CD14-positive monocyte (primary cell): ENCODE measurements around the gene NMNAT3. TPM values are rescaled to one million over a fixed set of nuclear protein-coding genes. Genes with fewer than 3 reads are reported as not detected.

Experiments
- DNase-seq, 3 donors: peaks; one replicate each; pipeline ENCODE4 v3.0.0-alpha.2; 2011 to 2022
- H2AFZ ChIP-seq: 2 replicates; pipeline ENCODE4 v1.6.0; 2012; ENCODE audit warnings: mild to moderate bottlenecking, low read depth, low read length, inconsistent platforms; ENCODE audit not compliant: insufficient read depth, poor library complexity, severe bottlenecking
- H3K27ac ChIP-seq, 2 donors: 1 replicate in 1 of 2; 2 replicates in 1 of 2; pipeline ENCODE4 v1.5.1; 2012 to 2013; ENCODE audit warnings: low read length in 2 of 2, control low read depth in 1 of 2, inconsistent platforms in 1 of 2, low read depth in 1 of 2, mild to moderate bottlenecking in 1 of 2
- H3K27me3 ChIP-seq, 2 donors: one replicate each; pipeline versions ENCODE4 v1.6.0 to v1.6.1; 2011 to 2013; ENCODE audit warnings: low read length in 2 of 2; ENCODE audit not compliant: control insufficient read depth in 2 of 2, insufficient read depth in 2 of 2
- H3K36me3 ChIP-seq, 2 donors: replicated peaks in 1 of 2; 1 replicate in 1 of 2; 2 replicates in 1 of 2; pipeline versions ENCODE4 v1.5.1 to v1.6.1; 2012 to 2013; ENCODE audit warnings: low read length in 2 of 2, control low read depth in 1 of 2, inconsistent platforms in 1 of 2, mild to moderate bottlenecking in 1 of 2; ENCODE audit not compliant: insufficient read depth in 2 of 2, control insufficient read depth in 1 of 2
- H3K4me1 ChIP-seq, 2 donors: 1 replicate in 1 of 2; 2 replicates in 1 of 2; pipeline versions ENCODE4 v1.5.1 to v1.6.1; 2012 to 2013; ENCODE audit warnings: low read length in 2 of 2, control low read depth in 1 of 2, inconsistent platforms in 1 of 2, mild to moderate bottlenecking in 1 of 2, moderate library complexity in 1 of 2; ENCODE audit not compliant: insufficient read depth in 2 of 2, control insufficient read depth in 1 of 2
- H3K4me2 ChIP-seq: replicated peaks from 2 replicates; pipeline ENCODE3; 2012; ENCODE audit warnings: low read length, moderate library complexity, mild to moderate bottlenecking; ENCODE audit not compliant: poor library complexity, severe bottlenecking; ENCODE audit errors: extremely low read depth
- H3K4me3 ChIP-seq, 3 experiments: fragments of 200-600 bp in 1 of 3; sonication (generic) in 1 of 3; replicated peaks in 1 of 3; 1 replicate in 2 of 3; 2 replicates in 1 of 3; pipeline ENCODE4 v1.5.1; 2011 to 2013; ENCODE audit warnings: low read length in 3 of 3, mild to moderate bottlenecking in 3 of 3, control low read depth in 2 of 3, low read depth in 2 of 3, inconsistent platforms in 1 of 3, moderate library complexity in 1 of 3
- H3K79me2 ChIP-seq: 2 replicates; pipeline ENCODE4 v1.6.0; 2012; ENCODE audit warnings: mild to moderate bottlenecking, control low read depth, inconsistent platforms, low read length, moderate library complexity; ENCODE audit not compliant: insufficient read depth
- H3K9ac ChIP-seq: 2 replicates; pipeline ENCODE4 v1.6.0; 2017; ENCODE audit warnings: low read length, mild to moderate bottlenecking; ENCODE audit not compliant: insufficient read depth, poor library complexity, severe bottlenecking
- H3K9me3 ChIP-seq, 2 donors: replicated peaks in 1 of 2; 1 replicate in 1 of 2; 2 replicates in 1 of 2; pipeline versions ENCODE4 v1.5.1 to v1.6.1; 2012 to 2013; ENCODE audit warnings: low read length in 2 of 2, control low read depth in 1 of 2; ENCODE audit not compliant: control insufficient read depth in 1 of 2, insufficient read depth in 1 of 2
- H4K20me1 ChIP-seq: 2 replicates; pipeline ENCODE4 v1.6.0; 2012; ENCODE audit warnings: mild to moderate bottlenecking, low read length, control low read depth, moderate library complexity; ENCODE audit not compliant: insufficient read depth
- H3K27ac Mint-ChIP-seq, 7 donors: one replicate each; pipeline ENCODE4 v1.8.0; 2020; ENCODE audit warnings: mild to moderate bottlenecking in 7 of 7, mixed read lengths in 7 of 7, moderate library complexity in 6 of 7, inconsistent platforms in 2 of 7
- H3K27me3 Mint-ChIP-seq, 3 donors: one replicate each; pipeline ENCODE4 v1.8.0; 2021 to 2022; ENCODE audit warnings: low read depth in 3 of 3, mild to moderate bottlenecking in 3 of 3, mixed read lengths in 3 of 3, moderate library complexity in 3 of 3, inconsistent platforms in 1 of 3
- H3K36me3 Mint-ChIP-seq, 2 donors: one replicate each; pipeline ENCODE4 v1.8.0; 2020; ENCODE audit warnings: mixed read lengths in 2 of 2, inconsistent platforms in 1 of 2, mild to moderate bottlenecking in 1 of 2
- H3K4me1 Mint-ChIP-seq: one replicate; pipeline ENCODE4 v1.8.0; 2020; ENCODE audit warnings: mild to moderate bottlenecking, mixed read lengths
- H3K4me3 Mint-ChIP-seq, 2 donors: one replicate each; pipeline ENCODE4 v1.8.0; 2020; ENCODE audit warnings: mild to moderate bottlenecking in 2 of 2, mixed read lengths in 2 of 2, moderate library complexity in 1 of 2
- H3K9me3 Mint-ChIP-seq, 7 donors: one replicate each; pipeline ENCODE4 v1.8.0; 2020 to 2022; ENCODE audit warnings: mixed read lengths in 7 of 7, mild to moderate bottlenecking in 6 of 7, moderate library complexity in 6 of 7, inconsistent platforms in 2 of 7
- CTCF ChIP-seq: fragments of 200-600 bp; IDR thresholded peaks from one replicate; pipeline ENCODE4 v1.8.0; 2022; ENCODE audit warnings: antibody characterized with exemption, mild to moderate bottlenecking
- WGBS: methylation state at CpG from one replicate; pipeline ENCODE4 v1.1.5; 2013; ENCODE audit warnings: missing lambda C conversion rate; ENCODE audit not compliant: insufficient coverage; 5-methylcytosine and 5-hydroxymethylcytosine counted together
- intact Hi-C, 2 donors: fragments of 100-400 bp; cut with micrococcal nuclease; formaldehyde crosslinking; loops; one replicate each; pipeline versions ENCODE4 v1.15.0 to v1.15.1; 2023
- polyA plus RNA-seq, 3 donors: library from polyadenylated mRNA; depleted of rRNA in 1 of 3; unstranded in 2 of 3; stranded (reverse) in 1 of 3; fragments of 300-500 nt in 2 of 3; fragments of >200 nt in 1 of 3; fragmentation: Illumina TruSeq in 2 of 3; gene quantifications; 1 replicate in 2 of 3; 2 replicates in 1 of 3; pipeline ENCODE4 v1.2.3, GENCODE V29; 2012 to 2021

The NMNAT3 gene
- polyA plus RNA-seq, 3 donors: 1.4 to 5.7 (median 2.9) TPM

- intact Hi-C loops: no loop called here
- no peak overlapping the region for H3K9ac ChIP-seq
- no peaks in the 10 kb centered on the region for H4K20me1 ChIP-seq
- H3K4me2 ChIP-seq: peak overlapping the region; percentile 30
- peaks cover 0 to 3% (median 1%) of the 10 kb centered on the region in 3 donors for H3K27me3 Mint-ChIP-seq
- no peak overlapping the region for H2AFZ ChIP-seq
- H3K27ac ChIP-seq: no peak overlapping the region
- H3K27ac Mint-ChIP-seq: peak overlapping the region in 1 of 7 donors; percentile 81
- WGBS: no CpG with 5 or more reads among the region's 1 CpG
- DNase-seq: no peak
- no peaks in the 10 kb centered on the region for H3K36me3 ChIP-seq
- no peaks in the 10 kb centered on the region for H3K79me2 ChIP-seq
- H3K4me3 ChIP-seq: no peak overlapping the region
- H3K4me3 Mint-ChIP-seq: no peak overlapping the region
- H3K4me1 ChIP-seq: peaks cover 18 to 24% of the 10 kb centered on the region in 2 donors
- TF ChIP-seq CTCF: no peak
- H3K4me1 Mint-ChIP-seq: peaks cover 24% of the 10 kb centered on the region
- H3K9me3 Mint-ChIP-seq: peaks cover 0 to 2% (median 0%) of the 10 kb centered on the region in 7 donors
- no peaks in the 10 kb centered on the region for H3K9me3 ChIP-seq
- H3K36me3 Mint-ChIP-seq: no peaks in the 10 kb centered on the region
- H3K27me3 ChIP-seq: no peaks in the 10 kb centered on the region
Measured at GRCh38 chr3:139521816-139522215, 156.0 kb downstream of the NMNAT3 start.

GRCh38 chr3:139521144-139521543 is 156.6 kb downstream of the NMNAT3 start:
- H2AFZ ChIP-seq: no peak overlapping the region
- H3K9me3 Mint-ChIP-seq: peaks cover 0 to 2% (median 0%) of the 10 kb centered on the region in 7 donors
- H3K27me3 Mint-ChIP-seq: peaks cover 0 to 3% (median 1%) of the 10 kb centered on the region in 3 donors
- DNase-seq: peak; percentile 60 to 79 (median 67)
- no peaks in the 10 kb centered on the region for H3K27me3 ChIP-seq
- peaks cover 24% of the 10 kb centered on the region for H3K4me1 Mint-ChIP-seq
- peak overlapping the region; percentile 6 to 81 (median 68) for H3K27ac Mint-ChIP-seq
- H3K4me3 Mint-ChIP-seq: no peak overlapping the region
- H3K36me3 Mint-ChIP-seq: no peaks in the 10 kb centered on the region
- peak overlapping the region in 1 of 2 donors; percentile 46 for H3K27ac ChIP-seq
- WGBS: no CpG with 5 or more reads among the region's 3 CpGs
- no peak overlapping the region for H3K4me3 ChIP-seq
- H3K9me3 ChIP-seq: no peaks in the 10 kb centered on the region
- no peaks in the 10 kb centered on the region for H3K79me2 ChIP-seq
- intact Hi-C loops: no loop called here
- no peaks in the 10 kb centered on the region for H3K36me3 ChIP-seq
- peaks cover 18 to 24% of the 10 kb centered on the region in 2 donors for H3K4me1 ChIP-seq
- H3K9ac ChIP-seq: no peak overlapping the region
- no peaks in the 10 kb centered on the region for H4K20me1 ChIP-seq
- H3K4me2 ChIP-seq: peak overlapping the region; percentile 30
- TF ChIP-seq CTCF: no peak
